ENCODE results near the gene MED12L.

MED12L gene

GRCh38 chr3:151395806-151396205 is 310.3 kb downstream of the MED12L start:
- H3K27ac ChIP-seq (ENCODE audit: extremely low read depth, low read depth, low read length) = no peak overlapping the region
- H3K4me3 ChIP-seq (ENCODE audit: low read depth, low read length) = no peak overlapping the region
- H3K9me3 ChIP-seq (ENCODE audit: control insufficient read depth, insufficient read depth, low read depth, low read length) = no peaks in the 10 kb centered on the region
- H3K4me1 ChIP-seq (ENCODE audit: control insufficient read depth, insufficient read depth, low read length) = no peaks in the 10 kb centered on the region
- peaks cover 0 to 22% of the 10 kb centered on the region in 2 experiments; a peak in 1 of 3 replicates for H3K36me3 ChIP-seq (ENCODE audit: control insufficient read depth in 2 of 2, insufficient read depth in 1 of 2, low read length in 2 of 2)
- no peak for TF ChIP-seq ZNF843 (tag by site-specific recombination; IDR thresholded peaks at IDR 0.05)
- TF ChIP-seq ZNF221 (tag by site-specific recombination; IDR thresholded peaks at IDR 0.05; ENCODE audit: borderline replicate concordance) = no peak
- no peak for TF ChIP-seq ZNF280D (tag by site-specific recombination; IDR thresholded peaks at IDR 0.05)
- CTCF ChIA-PET = interaction anchor here (0.7 kb wide), 1 partner anchor 29 kb away, joined by 4 read pairs; no protein-coding TSS in a partner anchor
- POLR2A ChIA-PET = no interaction called here

GRCh38 chr3:151398895-151399294 is 313.4 kb downstream of the MED12L start:
- TF ChIP-seq ZNF157 (tag by site-specific recombination; IDR thresholded peaks at IDR 0.05) (no peak), ZNF112 (tag by site-specific recombination; IDR thresholded peaks at IDR 0.05) (no peak), YY2 (tag by site-specific recombination; IDR thresholded peaks at IDR 0.05) (no peak), ZBTB20 (tag by site-specific recombination; IDR thresholded peaks at IDR 0.05) (no peak), ZNF138 (tag by site-specific recombination; IDR thresholded peaks at IDR 0.05; ENCODE audit: borderline replicate concordance) (no peak), ZNF121 (tag by site-specific recombination; IDR thresholded peaks at IDR 0.05) (no peak), ZNF530 (tag by site-specific recombination; IDR thresholded peaks at IDR 0.05; ENCODE audit: low read depth) (no peak), ZNF274 (IDR thresholded peaks at IDR 0.05; ENCODE audit: low read length) (no peak), ZNF274 (tag by site-specific recombination; IDR thresholded peaks at IDR 0.05; ENCODE audit: borderline replicate concordance) (no peak), ZNF660 (tag by site-specific recombination; IDR thresholded peaks at IDR 0.05) (no peak), ZFP69B (tag by site-specific recombination; IDR thresholded peaks at IDR 0.05) (no peak)
- POLR2A ChIA-PET = no interaction called here
- Histone ChIP-seq H3K9me3 (ENCODE audit: control insufficient read depth, insufficient read depth, low read depth, low read length) (no peaks in the 10 kb centered on the region), H3K36me3 (ENCODE audit: control insufficient read depth in 2 of 2, insufficient read depth in 1 of 2, low read length in 2 of 2) (peaks cover 0 to 22% of the 10 kb centered on the region in 2 experiments; a peak in 1 of 3 replicates), H3K4me3 (ENCODE audit: low read depth, low read length) (no peak overlapping the region), H3K4me1 (ENCODE audit: control insufficient read depth, insufficient read depth, low read length) (no peaks in the 10 kb centered on the region), H3K27ac (ENCODE audit: extremely low read depth, low read depth, low read length) (no peak overlapping the region)
- CTCF ChIA-PET = no interaction called here

- no peak overlapping the region for H3K4me3 ChIP-seq (ENCODE audit: low read depth, low read length)
- no peaks in the 10 kb centered on the region for H3K9me3 ChIP-seq (ENCODE audit: control insufficient read depth, insufficient read depth, low read depth, low read length)
- ChIA-PET CTCF (no interaction called here), POLR2A (no interaction called here)
- no peaks in the 10 kb centered on the region for H3K4me1 ChIP-seq (ENCODE audit: control insufficient read depth, insufficient read depth, low read length)
- no peak overlapping the region for H3K27ac ChIP-seq (ENCODE audit: extremely low read depth, low read depth, low read length)
- peaks cover 0 to 12% of the 10 kb centered on the region in 2 experiments; a peak in 1 of 3 replicates for H3K36me3 ChIP-seq (ENCODE audit: control insufficient read depth in 2 of 2, insufficient read depth in 1 of 2, low read length in 2 of 2)
- no peak for TF ChIP-seq ZNF747 (tag by site-specific recombination; IDR thresholded peaks at IDR 0.05)
- TF ChIP-seq ZBTB11 (tag by site-specific recombination; conservative IDR thresholded peaks at IDR 0.05; ENCODE audit: low read depth) = no peak
- TF ChIP-seq ZNF548 (tag by site-specific recombination; IDR thresholded peaks at IDR 0.05) = no peak
- TF ChIP-seq REST (tag by site-specific recombination; IDR thresholded peaks at IDR 0.05) = no peak
- no peak for TF ChIP-seq AEBP2 (tag by site-specific recombination; IDR thresholded peaks at IDR 0.05; ENCODE audit: borderline replicate concordance)
- TF ChIP-seq ZNF169 (tag by site-specific recombination; IDR thresholded peaks at IDR 0.05) = no peak
- no peak for TF ChIP-seq ZNF658 (tag by site-specific recombination; IDR thresholded peaks at IDR 0.05)
- no peak for TF ChIP-seq GLI4 (tag by site-specific recombination; IDR thresholded peaks at IDR 0.05)
Measured at GRCh38 chr3:151400341-151400740, 314.9 kb downstream of the MED12L start.

Data from HEK293 (cell line).